ENCODE measurements around the gene MBOAT1. TPM values are rescaled to one million over a fixed set of nuclear protein-coding genes. Genes with fewer than 3 reads are reported as not detected.

MBOAT1 gene
- polyA plus RNA-seq, 1 donor from 2014 or later, result not detected

- no peaks in the 10 kb centered on the region for H4K20me1 ChIP-seq (ENCODE audit: insufficient read depth)
- TF ChIP-seq TAF1 (IDR thresholded peaks at IDR 0.05; ENCODE audit: low read depth), result no peak
- TF ChIP-seq EP300 (conservative IDR thresholded peaks at IDR 0.05; ENCODE audit: poor library complexity, severe bottlenecking), result no peak
- TF ChIP-seq MXI1 (conservative IDR thresholded peaks at IDR 0.05; ENCODE audit: poor library complexity, severe bottlenecking), result no peak
- TF ChIP-seq SMC3 (conservative IDR thresholded peaks at IDR 0.05; ENCODE audit: poor library complexity), result no peak
- no peak for TF ChIP-seq POLR2AphosphoS5 (IDR thresholded peaks at IDR 0.05)
- TF ChIP-seq EZH2 (IDR thresholded peaks at IDR 0.05; ENCODE audit: borderline replicate concordance, insufficient read depth, low read length, poor library complexity, severe bottlenecking), result no peak
- no peaks in the 10 kb centered on the region for H3K27me3 ChIP-seq (ENCODE audit: insufficient read depth, low read depth, low read length)
- H3K4me2 ChIP-seq (ENCODE audit: low read length), result no peak overlapping the region
- no peak overlapping the region for H2AFZ ChIP-seq (ENCODE audit: low read depth, low read length)
- H3F3A ChIP-seq (ENCODE audit: insufficient read depth, low read length, poor library complexity, severe bottlenecking), result no peaks in the 10 kb centered on the region
- H3K4me3 ChIP-seq (ENCODE audit: low read length), result no peak overlapping the region
- H3K9ac ChIP-seq (ENCODE audit: low read length), result no peak overlapping the region
- H3K36me3 ChIP-seq (ENCODE audit: insufficient read depth, low read length), result no peaks in the 10 kb centered on the region
- H3K9me2 ChIP-seq (ENCODE audit: insufficient read depth, low read length), result no peaks in the 10 kb centered on the region
- no peak overlapping the region for H3K27ac ChIP-seq (ENCODE audit: low read length)
- H3K79me2 ChIP-seq (replicated peaks; ENCODE audit: insufficient read depth, low read length), result no peaks in the 10 kb centered on the region
- H3K9me3 ChIP-seq (ENCODE audit: low read length), result no peaks in the 10 kb centered on the region
Observed at GRCh38 chr6:20086992-20087391, 125.3 kb downstream of the MBOAT1 start.

- Histone ChIP-seq H3K27me3 (ENCODE audit: insufficient read depth, low read depth, low read length) (no peaks in the 10 kb centered on the region), H3K9ac (ENCODE audit: low read length) (no peak overlapping the region), H3K36me3 (ENCODE audit: insufficient read depth, low read length) (no peaks in the 10 kb centered on the region), H3K27ac (ENCODE audit: low read length) (no peak overlapping the region), H3K9me3 (ENCODE audit: low read length) (no peaks in the 10 kb centered on the region), H4K20me1 (ENCODE audit: insufficient read depth) (no peaks in the 10 kb centered on the region), H2AFZ (ENCODE audit: low read depth, low read length) (no peak overlapping the region), H3K4me3 (ENCODE audit: low read length) (no peak overlapping the region), H3K9me2 (ENCODE audit: insufficient read depth, low read length) (no peaks in the 10 kb centered on the region), H3K79me2 (replicated peaks; ENCODE audit: insufficient read depth, low read length) (no peaks in the 10 kb centered on the region), H3K4me2 (ENCODE audit: low read length) (no peak overlapping the region), H3F3A (ENCODE audit: insufficient read depth, low read length, poor library complexity, severe bottlenecking) (no peaks in the 10 kb centered on the region)
- TF ChIP-seq RAD21 (conservative IDR thresholded peaks at IDR 0.05) (no peak), MXI1 (conservative IDR thresholded peaks at IDR 0.05; ENCODE audit: poor library complexity, severe bottlenecking) (no peak), SMC3 (conservative IDR thresholded peaks at IDR 0.05; ENCODE audit: poor library complexity) (no peak), EP300 (conservative IDR thresholded peaks at IDR 0.05; ENCODE audit: poor library complexity, severe bottlenecking) (no peak), EZH2 (IDR thresholded peaks at IDR 0.05; ENCODE audit: borderline replicate concordance, insufficient read depth, low read length, poor library complexity, severe bottlenecking) (no peak), TAF1 (IDR thresholded peaks at IDR 0.05; ENCODE audit: low read depth) (no peak), CTCF (IDR thresholded peaks at IDR 0.05; ENCODE audit: poor library complexity, severe bottlenecking) (no peak), POLR2AphosphoS5 (IDR thresholded peaks at IDR 0.05) (no peak)
- TF ChIP-seq, protein P1, sequence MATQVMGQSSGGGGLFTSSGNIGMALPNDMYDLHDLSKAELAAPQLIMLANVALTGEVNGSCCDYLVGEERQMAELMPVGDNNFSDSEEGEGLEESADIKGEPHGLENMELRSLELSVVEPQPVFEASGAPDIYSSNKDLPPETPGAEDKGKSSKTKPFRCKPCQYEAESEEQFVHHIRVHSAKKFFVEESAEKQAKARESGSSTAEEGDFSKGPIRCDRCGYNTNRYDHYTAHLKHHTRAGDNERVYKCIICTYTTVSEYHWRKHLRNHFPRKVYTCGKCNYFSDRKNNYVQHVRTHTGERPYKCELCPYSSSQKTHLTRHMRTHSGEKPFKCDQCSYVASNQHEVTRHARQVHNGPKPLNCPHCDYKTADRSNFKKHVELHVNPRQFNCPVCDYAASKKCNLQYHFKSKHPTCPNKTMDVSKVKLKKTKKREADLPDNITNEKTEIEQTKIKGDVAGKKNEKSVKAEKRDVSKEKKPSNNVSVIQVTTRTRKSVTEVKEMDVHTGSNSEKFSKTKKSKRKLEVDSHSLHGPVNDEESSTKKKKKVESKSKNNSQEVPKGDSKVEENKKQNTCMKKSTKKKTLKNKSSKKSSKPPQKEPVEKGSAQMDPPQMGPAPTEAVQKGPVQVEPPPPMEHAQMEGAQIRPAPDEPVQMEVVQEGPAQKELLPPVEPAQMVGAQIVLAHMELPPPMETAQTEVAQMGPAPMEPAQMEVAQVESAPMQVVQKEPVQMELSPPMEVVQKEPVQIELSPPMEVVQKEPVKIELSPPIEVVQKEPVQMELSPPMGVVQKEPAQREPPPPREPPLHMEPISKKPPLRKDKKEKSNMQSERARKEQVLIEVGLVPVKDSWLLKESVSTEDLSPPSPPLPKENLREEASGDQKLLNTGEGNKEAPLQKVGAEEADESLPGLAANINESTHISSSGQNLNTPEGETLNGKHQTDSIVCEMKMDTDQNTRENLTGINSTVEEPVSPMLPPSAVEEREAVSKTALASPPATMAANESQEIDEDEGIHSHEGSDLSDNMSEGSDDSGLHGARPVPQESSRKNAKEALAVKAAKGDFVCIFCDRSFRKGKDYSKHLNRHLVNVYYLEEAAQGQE (IDR thresholded peaks at IDR 0.05; ENCODE audit: borderline replicate concordance), result no peak
Observed at GRCh38 chr6:20085817-20086216, 126.5 kb downstream of the MBOAT1 start.
